Natural killer cell (primary cell): ENCODE data around the gene TNNC2. TPM values are rescaled to one million over a fixed set of nuclear protein-coding genes. Genes with fewer than 3 reads are reported as not detected.
A peak's percentile ranks its signal among the peaks of the same experiment; 100 is the strongest.

ENCODE experiments used
- ATAC-seq, 3 donors: fragments of 150-1000 bp in 2 of 3; fragments of 200-7000 bp in 1 of 3; cut with Tn5 transposase; 1 replicate in 1 of 3; 2 replicates in 2 of 3; pipeline ENCODE4 v1.10.0; 2021; ENCODE audit warnings: mild to moderate bottlenecking in 2 of 3, moderate library complexity in 2 of 3
- DNase-seq, 2 donors: peaks; one replicate each; pipeline versions ENCODE4 v3.0.0 to v3.0.0-alpha.2; 2013 to 2021; ENCODE audit warnings: mixed read lengths in 1 of 2
- H3K27ac ChIP-seq: one replicate; pipeline ENCODE4 v1.5.1; 2013; ENCODE audit warnings: mild to moderate bottlenecking, low read length
- H3K27me3 ChIP-seq: one replicate; pipeline ENCODE4 v1.6.1; 2013; ENCODE audit warnings: low read length; ENCODE audit not compliant: control insufficient read depth, insufficient read depth
- H3K36me3 ChIP-seq: one replicate; pipeline ENCODE4 v1.6.1; 2013; ENCODE audit warnings: low read length; ENCODE audit not compliant: control insufficient read depth, insufficient read depth
- H3K4me1 ChIP-seq: one replicate; pipeline ENCODE4 v1.6.1; 2013; ENCODE audit warnings: low read length; ENCODE audit not compliant: control insufficient read depth, insufficient read depth
- H3K4me3 ChIP-seq: one replicate; pipeline ENCODE4 v1.5.1; 2013; ENCODE audit warnings: low read length
- H3K9me3 ChIP-seq: one replicate; pipeline ENCODE4 v1.6.1; 2013; ENCODE audit warnings: low read length; ENCODE audit not compliant: control insufficient read depth, insufficient read depth
- H3K27ac Mint-ChIP-seq, 2 donors: one replicate each; pipeline ENCODE4 v1.8.0; 2022; ENCODE audit warnings: mild to moderate bottlenecking in 2 of 2, mixed read lengths in 2 of 2, moderate library complexity in 1 of 2
- H3K27me3 Mint-ChIP-seq, 2 donors: one replicate each; pipeline ENCODE4 v1.8.0; 2022; ENCODE audit warnings: low read depth in 2 of 2, mixed read lengths in 2 of 2
- H3K36me3 Mint-ChIP-seq: one replicate; pipeline ENCODE4 v1.8.0; 2022; ENCODE audit warnings: mixed read lengths
- H3K4me1 Mint-ChIP-seq, 2 donors: one replicate each; pipeline ENCODE4 v1.8.0; 2022; ENCODE audit warnings: mixed read lengths in 2 of 2
- H3K4me3 Mint-ChIP-seq: one replicate; pipeline ENCODE4 v1.8.0; 2022; ENCODE audit warnings: mild to moderate bottlenecking, moderate library complexity, mixed read lengths
- H3K9me3 Mint-ChIP-seq, 2 donors: one replicate each; pipeline ENCODE4 v1.8.0; 2022; ENCODE audit warnings: mixed read lengths in 2 of 2
- WGBS: methylation state at CpG from one replicate; pipeline ENCODE4 v1.1.7; 2013; ENCODE audit warnings: missing lambda C conversion rate; ENCODE audit not compliant: insufficient coverage; 5-methylcytosine and 5-hydroxymethylcytosine counted together
- intact Hi-C: fragments of 100-400 bp; cut with micrococcal nuclease; formaldehyde crosslinking; loops from one replicate; pipeline ENCODE4 v1.14.2; 2022
- total RNA-seq, 4 donors: library from RNA; stranded (reverse); fragments of 120-200 nt in 1 of 4; gene quantifications; one replicate each; pipeline versions ENCODE4 v1.2.3 to v1.2.4, GENCODE V29; 2013 to 2022
- TF ChIP-seq, protein P1 (sequence below): fragments of 200-600 bp; IDR thresholded peaks from one replicate; pipeline ENCODE4 v1.8.0; 2022; ENCODE audit warnings: antibody characterized with exemption

TNNC2 gene
- total RNA-seq, 3 donors from 2014 or later (not counting 1 experiment from before 2014, with no cell fraction given): 0.93 to 1.5 TPM; not detected in 1

DNA sequence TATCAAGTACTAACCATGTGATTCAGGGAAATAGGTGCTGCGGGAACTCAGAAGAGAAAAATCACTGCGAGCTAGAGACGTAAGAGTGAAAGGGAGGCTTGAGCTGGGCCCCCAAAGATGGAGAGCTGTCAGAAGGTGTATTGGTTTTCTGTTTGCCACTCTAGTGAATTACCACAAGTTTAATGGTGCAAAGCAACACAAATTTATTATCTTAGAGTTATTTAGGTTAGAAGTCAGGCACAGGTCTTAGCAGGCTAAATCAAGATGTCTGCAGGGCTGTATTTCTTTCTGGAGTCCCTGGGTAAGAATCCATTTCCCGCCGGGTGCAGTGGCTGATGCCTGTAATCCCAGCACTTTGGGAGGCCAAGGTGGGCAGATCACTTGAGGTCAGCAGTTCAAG is 32.8 kb upstream of the TNNC2 start:
- TF ChIP-seq, protein P1, sequence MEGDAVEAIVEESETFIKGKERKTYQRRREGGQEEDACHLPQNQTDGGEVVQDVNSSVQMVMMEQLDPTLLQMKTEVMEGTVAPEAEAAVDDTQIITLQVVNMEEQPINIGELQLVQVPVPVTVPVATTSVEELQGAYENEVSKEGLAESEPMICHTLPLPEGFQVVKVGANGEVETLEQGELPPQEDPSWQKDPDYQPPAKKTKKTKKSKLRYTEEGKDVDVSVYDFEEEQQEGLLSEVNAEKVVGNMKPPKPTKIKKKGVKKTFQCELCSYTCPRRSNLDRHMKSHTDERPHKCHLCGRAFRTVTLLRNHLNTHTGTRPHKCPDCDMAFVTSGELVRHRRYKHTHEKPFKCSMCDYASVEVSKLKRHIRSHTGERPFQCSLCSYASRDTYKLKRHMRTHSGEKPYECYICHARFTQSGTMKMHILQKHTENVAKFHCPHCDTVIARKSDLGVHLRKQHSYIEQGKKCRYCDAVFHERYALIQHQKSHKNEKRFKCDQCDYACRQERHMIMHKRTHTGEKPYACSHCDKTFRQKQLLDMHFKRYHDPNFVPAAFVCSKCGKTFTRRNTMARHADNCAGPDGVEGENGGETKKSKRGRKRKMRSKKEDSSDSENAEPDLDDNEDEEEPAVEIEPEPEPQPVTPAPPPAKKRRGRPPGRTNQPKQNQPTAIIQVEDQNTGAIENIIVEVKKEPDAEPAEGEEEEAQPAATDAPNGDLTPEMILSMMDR: no peak
- H3K4me1 Mint-ChIP-seq: peaks cover 38 to 58% of the 10 kb centered on the region in 2 donors
- no peak for DNase-seq
- no peak overlapping the region for H3K27ac ChIP-seq
- no peaks in the 10 kb centered on the region for H3K27me3 ChIP-seq
- H3K27ac Mint-ChIP-seq: no peak overlapping the region
- H3K36me3 Mint-ChIP-seq: no peaks in the 10 kb centered on the region
- no peak overlapping the region for H3K4me3 ChIP-seq
- WGBS: 95% methylated on average over 5 of the region's 5 CpGs
- intact Hi-C loops: no loop called here
- peaks cover 29% of the 10 kb centered on the region for H3K4me1 ChIP-seq
- no peak overlapping the region for H3K4me3 Mint-ChIP-seq
- H3K36me3 ChIP-seq: peaks cover under 1% of the 10 kb centered on the region
- no peaks in the 10 kb centered on the region for H3K9me3 Mint-ChIP-seq
- ATAC-seq: no peak
- no peaks in the 10 kb centered on the region for H3K27me3 Mint-ChIP-seq
- no peaks in the 10 kb centered on the region for H3K9me3 ChIP-seq

DNA sequence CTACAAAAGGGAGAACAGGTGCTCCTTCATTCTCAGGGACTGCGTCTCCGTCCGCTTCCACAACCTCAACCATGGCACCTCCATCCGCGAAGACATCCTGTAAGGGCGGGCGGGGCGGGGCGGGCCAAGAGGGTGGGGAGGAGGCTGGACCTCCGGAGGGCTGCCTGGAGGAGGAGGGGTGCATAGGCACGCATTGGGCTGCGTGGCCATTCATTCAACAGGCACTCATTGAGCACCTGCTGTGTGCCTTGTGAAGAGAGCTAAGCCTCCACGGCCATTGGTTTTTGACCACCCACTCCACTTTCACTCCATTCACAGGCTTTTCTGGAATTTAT is 30.7 kb upstream of the TNNC2 start:
- Mint-ChIP-seq H3K36me3 (no peaks in the 10 kb centered on the region), H3K9me3 (no peaks in the 10 kb centered on the region), H3K4me3 (peak overlapping the region; percentile 95), H3K27ac (peak overlapping the region; percentile 95 to 96), H3K4me1 (peaks cover 38 to 59% of the 10 kb centered on the region in 2 donors), H3K27me3 (no peaks in the 10 kb centered on the region)
- ATAC-seq (peak; percentile 9 to 21 (median 14)), DNase-seq (no peak)
- peak overlapping the region; percentile 91 for H3K4me3 ChIP-seq
- intact Hi-C loops: loop anchor here (1.0 to 2.0 kb wide), 6 partner anchors 23 to 113 kb away; partner anchors contain the start of genes PCIF1, UBE2C and ZSWIM1
- TF ChIP-seq, protein P1: no peak
- H3K27me3 ChIP-seq: no peaks in the 10 kb centered on the region
- H3K4me1 ChIP-seq: peaks cover 33% of the 10 kb centered on the region
- H3K9me3 ChIP-seq: no peaks in the 10 kb centered on the region
- H3K27ac ChIP-seq: peak overlapping the region; percentile 99
- WGBS: 20% methylated on average over 5 of the region's 13 CpGs
- peaks cover 14% of the 10 kb centered on the region for H3K36me3 ChIP-seq

DNA sequence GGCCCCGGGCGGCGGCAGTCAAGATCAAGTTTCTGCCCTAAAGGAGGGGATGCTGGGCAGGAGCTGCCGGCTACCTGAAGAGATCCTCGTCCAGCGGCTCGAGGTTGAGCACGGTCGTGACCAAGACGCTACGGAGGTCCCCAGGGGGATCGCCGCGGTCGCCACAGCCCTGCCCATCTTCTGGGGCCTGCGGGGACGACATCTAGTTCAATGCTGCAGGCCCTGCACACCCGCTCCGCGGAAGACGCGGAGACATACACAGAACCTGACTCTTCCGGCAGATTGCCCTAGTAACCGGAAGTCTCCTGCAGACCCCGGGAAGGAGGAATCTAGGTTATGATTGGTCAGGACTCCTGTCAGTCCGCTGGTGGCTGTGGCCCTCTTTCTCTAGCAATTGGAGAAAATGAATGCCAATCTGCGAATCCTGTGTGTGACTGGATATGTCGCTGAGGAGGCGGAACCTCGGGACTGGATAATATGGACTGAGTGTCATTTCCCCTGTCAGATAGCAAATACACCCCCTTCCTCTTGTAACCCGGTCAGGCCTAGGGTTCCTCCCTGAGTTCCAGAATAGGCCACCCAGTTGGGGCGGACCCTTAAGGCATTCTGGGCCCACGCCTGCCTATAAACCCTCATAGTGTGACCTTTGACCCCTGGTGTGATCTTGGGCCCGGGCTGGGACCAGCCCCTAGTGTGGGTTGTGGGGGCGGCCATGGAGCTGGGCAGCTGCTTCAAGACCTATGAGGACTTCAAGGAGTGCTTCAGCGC is 30.2 kb upstream of the TNNC2 start, which contains the start of the genes ACOT8 and ZSWIM3:
Gene ACOT8, minus strand, starts transcription at position 279 of the 768 bp plus-strand sequence. Its CDS starts 77 bp downstream, at position 202.
Gene ZSWIM3, plus strand, starts transcription at position 501 of the 768 bp plus-strand sequence. Its CDS starts 212 bp downstream, at position 713.
- H3K27me3 Mint-ChIP-seq: no peaks in the 10 kb centered on the region
- Histone ChIP-seq H3K27ac (peak within 1 kb of the TSS; percentile 99), H3K9me3 (no peaks in the 10 kb centered on the region), H3K4me3 (peak within 1 kb of the TSS; percentile 91), H3K27me3 (no peaks in the 10 kb centered on the region), H3K36me3 (peaks cover 14% of the 10 kb centered on the region), H3K4me1 (peaks cover 33% of the 10 kb centered on the region)
- peak within 1 kb of the TSS; percentile 95 for H3K4me3 Mint-ChIP-seq
- no peaks in the 10 kb centered on the region for H3K9me3 Mint-ChIP-seq
- H3K27ac Mint-ChIP-seq: peak within 1 kb of the TSS; percentile 95 to 96
- ATAC-seq (peak; percentile 95 to 98 (median 95)), DNase-seq (peak; percentile 82 to 100)
- intact Hi-C loops: loop anchor here (1.0 to 2.0 kb wide), 6 partner anchors 24 to 114 kb away; partner anchors contain the start of genes PCIF1, UBE2C and ZSWIM1
- WGBS: 0% methylated on average over 35 of the region's 36 CpGs
- peaks cover 38 to 59% of the 10 kb centered on the region in 2 donors for H3K4me1 Mint-ChIP-seq
- H3K36me3 Mint-ChIP-seq: no peaks in the 10 kb centered on the region
- TF ChIP-seq, protein P1: no peak
